GM12878 (cell line): Measurements from ENCODE around the gene SLC7A5. TPM values are rescaled to one million over a fixed set of nuclear protein-coding genes. Genes with fewer than 3 reads are reported as not detected.
A peak's percentile ranks its signal among the peaks of the same experiment; 100 is the strongest.

Source experiments
- BHLHE40 ChIP-seq, 2 experiments: fragments of 450-650 bp in 1 of 2; IDR thresholded peaks; 2 replicates each; pipeline ENCODE4 v1.6.1; 2011 to 2017; ENCODE audit warnings: low read depth in 2 of 2, borderline replicate concordance in 1 of 2, improper control_type of control experiment in 1 of 2, low read length in 1 of 2, mild to moderate bottlenecking in 1 of 2
- BMI1 ChIP-seq: fragments of 450-650 bp; IDR thresholded peaks from 2 replicates; pipeline ENCODE4 v1.6.1; 2016; ENCODE audit warnings: mild to moderate bottlenecking, moderate library complexity, borderline replicate concordance
- CBX5 ChIP-seq: sonication (generic); IDR thresholded peaks from 2 replicates; pipeline ENCODE4 v1.6.1; 2016; ENCODE audit warnings: low read depth, moderate library complexity, mild to moderate bottlenecking, inconsistent platforms
- EGR1 ChIP-seq, 2 experiments: IDR thresholded peaks; 1 replicate in 1 of 2; 2 replicates in 1 of 2; pipeline ENCODE4 v1.6.1; 2011 to 2012; ENCODE audit warnings: low read depth in 2 of 2, low read length in 2 of 2, borderline replicate concordance in 1 of 2, mild to moderate bottlenecking in 1 of 2, moderate library complexity in 1 of 2
- HDAC6 ChIP-seq: fragments of 200-600 bp; sonication (generic); IDR thresholded peaks from one replicate; pipeline ENCODE4 v1.8.0; 2017; ENCODE audit warnings: antibody characterized with exemption; ENCODE audit not compliant: unreplicated experiment
- IRF4 ChIP-seq: IDR thresholded peaks from 2 replicates; pipeline ENCODE4 v1.6.1; 2011; ENCODE audit warnings: low read depth, low read length
- MYC ChIP-seq: IDR thresholded peaks from 2 replicates; pipeline ENCODE4 v1.6.1; 2011; ENCODE audit warnings: mild to moderate bottlenecking, low read length, moderate library complexity, inconsistent platforms; ENCODE audit not compliant: insufficient read depth, insufficient replicate concordance, insufficient read length, severe bottlenecking
- NFYA ChIP-seq: IDR thresholded peaks from 2 replicates; pipeline ENCODE4 v1.6.1; 2011; ENCODE audit warnings: low read depth, mild to moderate bottlenecking, low read length, improper control_type of control experiment, borderline replicate concordance
- NFYB ChIP-seq: IDR thresholded peaks from 2 replicates; pipeline ENCODE4 v1.6.1; 2011; ENCODE audit warnings: low read depth, mild to moderate bottlenecking, low read length, improper control_type of control experiment, moderate library complexity; ENCODE audit not compliant: insufficient read depth
- NRF1 ChIP-seq: conservative IDR thresholded peaks from 2 replicates; pipeline ENCODE4 v1.6.1; 2011; ENCODE audit warnings: mild to moderate bottlenecking, low read depth, low read length, improper control_type of control experiment
- PAX5 ChIP-seq: IDR thresholded peaks from 2 replicates; pipeline ENCODE4 v1.6.1; 2011; ENCODE audit warnings: low read depth, low read length, borderline replicate concordance
- POLR2A ChIP-seq: IDR thresholded peaks from 2 replicates; pipeline ENCODE4 v1.6.1; 2011; ENCODE audit warnings: low read depth, mild to moderate bottlenecking, low read length
- POLR2AphosphoS5 ChIP-seq: IDR thresholded peaks from 2 replicates; pipeline ENCODE4 v1.6.1; 2011; ENCODE audit warnings: mild to moderate bottlenecking, low read length, inconsistent platforms
- RAD21 ChIP-seq: IDR thresholded peaks from 2 replicates; pipeline ENCODE4 v1.6.1; 2011; ENCODE audit warnings: mild to moderate bottlenecking, low read depth, low read length, moderate library complexity; ENCODE audit not compliant: insufficient read depth
- RAD51 ChIP-seq: fragments of 450-650 bp; IDR thresholded peaks from 2 replicates; pipeline ENCODE4 v1.6.1; 2016; ENCODE audit warnings: moderate library complexity, mild to moderate bottlenecking, inconsistent platforms
- REST ChIP-seq: IDR thresholded peaks from 2 replicates; pipeline ENCODE4 v1.6.1; 2012; ENCODE audit warnings: mild to moderate bottlenecking, low read depth, low read length
- RUNX3 ChIP-seq: IDR thresholded peaks from 2 replicates; pipeline ENCODE4 v1.6.1; 2012; ENCODE audit warnings: low read length, inconsistent platforms
- SREBF2 ChIP-seq: IDR thresholded peaks from 2 replicates; pipeline ENCODE4 v1.6.1; 2012; ENCODE audit warnings: mild to moderate bottlenecking, low read length
- SUZ12 ChIP-seq: fragments of 200-600 bp; sonication (generic); IDR thresholded peaks from one replicate; pipeline ENCODE4 v1.6.1; 2018; ENCODE audit warnings: antibody characterized with exemption, mild to moderate bottlenecking; ENCODE audit not compliant: unreplicated experiment
- ZBTB40 ChIP-seq: fragments of 450-650 bp; IDR thresholded peaks from 2 replicates; pipeline ENCODE4 v1.6.1; 2016; ENCODE audit warnings: mild to moderate bottlenecking, moderate library complexity, borderline replicate concordance
- ZNF207 ChIP-seq: fragments of 450-650 bp; IDR thresholded peaks from 2 replicates; pipeline ENCODE4 v1.6.1; 2014; ENCODE audit warnings: antibody characterized with exemption, mild to moderate bottlenecking, borderline replicate concordance
- ZNF217 ChIP-seq: fragments of 450-650 bp; IDR thresholded peaks from 2 replicates; pipeline ENCODE4 v1.6.1; 2017; ENCODE audit warnings: antibody characterized with exemption, mild to moderate bottlenecking
- ZNF384 ChIP-seq: IDR thresholded peaks from 2 replicates; pipeline ENCODE4 v1.6.1; 2012; ENCODE audit warnings: low read depth, mild to moderate bottlenecking, low read length, improper control_type of control experiment, borderline replicate concordance
- ZNF622 ChIP-seq: fragments of 450-650 bp; IDR thresholded peaks from 2 replicates; pipeline ENCODE4 v1.6.1; 2017; ENCODE audit warnings: mild to moderate bottlenecking, inconsistent platforms
- ZSCAN29 ChIP-seq: fragments of 450-650 bp; IDR thresholded peaks from 2 replicates; pipeline ENCODE4 v1.6.1; 2017; ENCODE audit warnings: mild to moderate bottlenecking, moderate library complexity
- polyA plus RNA-seq, 11 experiments: library from polyadenylated mRNA; depleted of rRNA in 4 of 11; unstranded in 6 of 11; stranded (reverse) in 5 of 11; fragments of >200 nt; fragmentation: Nextera tagmentation in 4 of 11; fragmentation: Illumina TruSeq in 1 of 11; extraction: Ambion mirVana in 4 of 11; extraction: Trizol in 1 of 11; gene quantifications; 1 replicate in 1 of 11; 2 replicates in 10 of 11; pipeline versions ENCODE4 v1.2.1 to v1.2.3, GENCODE V29; 2011 to 2016; ENCODE audit warnings: inconsistent platforms in 2 of 11, missing spikeins in 2 of 11, low read depth in 1 of 11
- total RNA-seq, 4 experiments: library from RNA; depleted of rRNA in 3 of 4; stranded (reverse); fragments of >200 nt in 3 of 4; fragmentation: Illumina TruSeq in 1 of 4; extraction: Trizol in 1 of 4; gene quantifications; 2 replicates each; pipeline versions ENCODE4 v1.2.1 to v1.2.3, GENCODE V29; 2013 to 2021

SLC7A5 gene
- total and polyA plus RNA-seq, 10 of the 15 experiments (the other 5 are each of a cell fraction or from before 2014, with no cell fraction given): 2.3 to 101 (median 35.8) TPM

GRCh38 chr16:87780385-87780989 is 88.8 kb downstream of the SLC7A5 start (continued):
- TF ChIP-seq ZBTB40 (no peak), ZNF217 (no peak), POLR2A (no peak), NFYA (no peak), NRF1 (no peak), SREBF2 (no peak), BMI1 (0 out of 2 replicates have a peak, but pooled peaks have one; percentile 19), CBX5 (no peak), EGR1 (IDR thresholded peaks at IDR 0.05; ENCODE audit: borderline replicate concordance in 1 of 2, low read depth in 2 of 2, low read length in 2 of 2) (peak; percentile 73 to 99), IRF4 (peak; percentile 81; the same call in 1 of the 2 replicates), NFYB (no peak), RAD21 (no peak), MYC (no peak), BHLHE40 (IDR thresholded peaks at IDR 0.05; ENCODE audit: borderline replicate concordance in 1 of 2, low read depth in 2 of 2, low read length in 1 of 2) (peak in 1 of 2 experiments; percentile 31; a peak in 1 of 4 replicates), POLR2AphosphoS5 (no peak), PAX5 (no peak), ZNF384 (peak; percentile 62; the same call in 1 of the 2 replicates), SUZ12 (no peak), REST (no peak), HDAC6 (no peak), RUNX3 (peak; percentile 96), ZSCAN29 (no peak), ZNF622 (no peak), RAD51 (no peak), ZNF207 (no peak)
